GM19455 (cell line): Measurements from ENCODE around the gene SCN8A.

ENCODE experiments used
- ATAC-seq: cut with Tn5 transposase; IDR thresholded peaks from one replicate; pipeline ENCODE4 v1.9.1; 2021; ENCODE audit not compliant: unreplicated experiment

The SCN8A gene

GRCh38 chr12:51666696-51667095, 75.7 kb downstream of the SCN8A start:
- no peak for ATAC-seq

- ATAC-seq, result no peak
These were observed 76.2 kb downstream of the SCN8A start for GRCh38 chr12:51667269-51667668.

- ATAC-seq, result no peak
These were observed 78.2 kb downstream of the SCN8A start for GRCh38 chr12:51669271-51669670.

- no peak for ATAC-seq
These were observed 79.0 kb downstream of the SCN8A start for GRCh38 chr12:51669996-51670395.

- no peak for ATAC-seq
These were observed 81.3 kb downstream of the SCN8A start for GRCh38 chr12:51672334-51672733.

GRCh38 chr12:51675071-51675803, 84.2 kb downstream of the SCN8A start:
- ATAC-seq, result no peak

GRCh38 chr12:51676875-51677274, 85.8 kb downstream of the SCN8A start:
- ATAC-seq, result no peak

GRCh38 chr12:51677284-51677968, 86.4 kb downstream of the SCN8A start:
- no peak for ATAC-seq

GRCh38 chr12:51678086-51678724, 87.2 kb downstream of the SCN8A start:
- ATAC-seq, result no peak

- ATAC-seq, result no peak
These were observed 91.9 kb downstream of the SCN8A start for GRCh38 chr12:51682981-51683380.

GRCh38 chr12:51683763-51684357, 92.8 kb downstream of the SCN8A start:
- no peak for ATAC-seq

GRCh38 chr12:51686727-51687126, 95.7 kb downstream of the SCN8A start:
- ATAC-seq, result no peak

- no peak for ATAC-seq
These were observed 96.1 kb downstream of the SCN8A start for GRCh38 chr12:51687177-51687576.

GRCh38 chr12:51687614-51688013, 96.6 kb downstream of the SCN8A start:
- no peak for ATAC-seq

- ATAC-seq, result no peak
These were observed 99.0 kb downstream of the SCN8A start for GRCh38 chr12:51689983-51690382.

GRCh38 chr12:51692016-51692415, 101.0 kb downstream of the SCN8A start:
- ATAC-seq, result no peak

GRCh38 chr12:51693569-51693968, 102.5 kb downstream of the SCN8A start:
- ATAC-seq, result no peak

GRCh38 chr12:51694146-51694545, 103.1 kb downstream of the SCN8A start:
- no peak for ATAC-seq

- ATAC-seq, result no peak
These were observed 104.4 kb downstream of the SCN8A start for GRCh38 chr12:51695241-51696010.

GRCh38 chr12:51699219-51699618, 108.2 kb downstream of the SCN8A start:
- no peak for ATAC-seq

- no peak for ATAC-seq
These were observed 109.9 kb downstream of the SCN8A start for GRCh38 chr12:51700887-51701286.
